Chondrocyte (in vitro differentiated cells): ENCODE results near the gene NDFIP2. TPM values are rescaled to one million over a fixed set of nuclear protein-coding genes. Genes with fewer than 3 reads are reported as not detected.
A peak's percentile ranks its signal among the peaks of the same experiment; 100 is the strongest.
"Not testable (repeated sequence)": the region's sequence is repeated elsewhere in the genome, so short reads cannot be mapped to it uniquely, and the experiment has no call there.

Source experiments
- DNase-seq: peaks from one replicate; pipeline ENCODE4 v3.0.0; 2021; ENCODE audit warnings: mixed read lengths, low spot score
- H3K27ac Mint-ChIP-seq: one replicate; pipeline ENCODE4 v1.8.0; 2021; ENCODE audit warnings: mild to moderate bottlenecking, moderate library complexity, mixed read lengths; ENCODE audit not compliant: unreplicated experiment
- H3K27me3 Mint-ChIP-seq: 2 replicates; pipeline ENCODE4 v1.8.0; 2021; ENCODE audit warnings: low read depth, mixed read lengths
- H3K36me3 Mint-ChIP-seq: 2 replicates; pipeline ENCODE4 v1.8.0; 2021; ENCODE audit warnings: low read depth, mixed read lengths
- H3K4me1 Mint-ChIP-seq: 2 replicates; pipeline ENCODE4 v1.8.0; 2021; ENCODE audit warnings: low read depth, mild to moderate bottlenecking, mixed read lengths
- H3K4me3 Mint-ChIP-seq: one replicate; pipeline ENCODE4 v1.8.0; 2021; ENCODE audit warnings: mild to moderate bottlenecking, moderate library complexity, mixed read lengths; ENCODE audit not compliant: unreplicated experiment
- H3K9me3 Mint-ChIP-seq: 2 replicates; pipeline ENCODE4 v1.8.0; 2021; ENCODE audit warnings: low read depth, mixed read lengths
- total RNA-seq: library from RNA; stranded (reverse); gene quantifications from 3 replicates; pipeline ENCODE4 v1.2.1, GENCODE V29; 2021
- TF ChIP-seq, protein P1 (sequence below): fragments of 200-600 bp; sonication (generic); IDR thresholded peaks from 2 replicates; pipeline ENCODE4 v1.5.0; 2021; ENCODE audit warnings: antibody characterized with exemption, mild to moderate bottlenecking, moderate library complexity

NDFIP2 gene
- total RNA-seq, 1 donor from 2014 or later, result 33.9 TPM

DNA sequence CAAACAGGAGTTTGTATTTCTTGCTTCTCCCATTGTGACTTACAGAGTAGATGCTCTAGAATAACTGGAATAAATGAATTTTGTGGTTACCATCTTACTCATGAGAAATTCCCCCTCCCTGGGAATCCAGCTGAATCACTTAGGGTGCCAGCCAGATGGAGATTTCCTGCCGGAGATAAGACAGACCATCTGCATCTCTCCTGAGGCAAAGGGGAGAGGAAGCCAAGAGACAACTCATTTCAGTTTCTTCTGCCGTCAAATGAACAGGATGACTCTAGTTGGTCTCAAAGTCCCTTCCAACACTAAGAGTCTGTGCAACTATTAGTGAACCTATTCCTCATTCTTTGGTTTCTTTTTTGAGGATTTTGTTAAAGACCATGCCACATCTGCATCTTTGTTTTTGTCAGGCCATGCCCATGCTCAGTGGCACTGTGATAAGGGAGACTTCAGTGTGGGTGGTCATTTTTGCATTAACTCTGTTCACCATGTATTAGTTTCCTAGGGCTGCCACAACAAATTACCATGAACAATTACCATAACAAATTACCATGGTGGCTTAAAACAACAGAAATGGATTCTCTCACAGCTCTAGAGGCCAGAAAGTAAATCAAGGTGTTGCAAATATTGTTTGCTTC lies 112.8 kb downstream of the NDFIP2 start:
- H3K4me3 Mint-ChIP-seq, result no peak overlapping the region
- no peaks in the 10 kb centered on the region for H3K36me3 Mint-ChIP-seq
- peaks cover under 1% of the 10 kb centered on the region for H3K9me3 Mint-ChIP-seq
- no peak for DNase-seq
- H3K27me3 Mint-ChIP-seq, result no peaks in the 10 kb centered on the region
- no peak overlapping the region for H3K27ac Mint-ChIP-seq
- TF ChIP-seq, protein P1, sequence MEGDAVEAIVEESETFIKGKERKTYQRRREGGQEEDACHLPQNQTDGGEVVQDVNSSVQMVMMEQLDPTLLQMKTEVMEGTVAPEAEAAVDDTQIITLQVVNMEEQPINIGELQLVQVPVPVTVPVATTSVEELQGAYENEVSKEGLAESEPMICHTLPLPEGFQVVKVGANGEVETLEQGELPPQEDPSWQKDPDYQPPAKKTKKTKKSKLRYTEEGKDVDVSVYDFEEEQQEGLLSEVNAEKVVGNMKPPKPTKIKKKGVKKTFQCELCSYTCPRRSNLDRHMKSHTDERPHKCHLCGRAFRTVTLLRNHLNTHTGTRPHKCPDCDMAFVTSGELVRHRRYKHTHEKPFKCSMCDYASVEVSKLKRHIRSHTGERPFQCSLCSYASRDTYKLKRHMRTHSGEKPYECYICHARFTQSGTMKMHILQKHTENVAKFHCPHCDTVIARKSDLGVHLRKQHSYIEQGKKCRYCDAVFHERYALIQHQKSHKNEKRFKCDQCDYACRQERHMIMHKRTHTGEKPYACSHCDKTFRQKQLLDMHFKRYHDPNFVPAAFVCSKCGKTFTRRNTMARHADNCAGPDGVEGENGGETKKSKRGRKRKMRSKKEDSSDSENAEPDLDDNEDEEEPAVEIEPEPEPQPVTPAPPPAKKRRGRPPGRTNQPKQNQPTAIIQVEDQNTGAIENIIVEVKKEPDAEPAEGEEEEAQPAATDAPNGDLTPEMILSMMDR, result no peak
- no peaks in the 10 kb centered on the region for H3K4me1 Mint-ChIP-seq

DNA sequence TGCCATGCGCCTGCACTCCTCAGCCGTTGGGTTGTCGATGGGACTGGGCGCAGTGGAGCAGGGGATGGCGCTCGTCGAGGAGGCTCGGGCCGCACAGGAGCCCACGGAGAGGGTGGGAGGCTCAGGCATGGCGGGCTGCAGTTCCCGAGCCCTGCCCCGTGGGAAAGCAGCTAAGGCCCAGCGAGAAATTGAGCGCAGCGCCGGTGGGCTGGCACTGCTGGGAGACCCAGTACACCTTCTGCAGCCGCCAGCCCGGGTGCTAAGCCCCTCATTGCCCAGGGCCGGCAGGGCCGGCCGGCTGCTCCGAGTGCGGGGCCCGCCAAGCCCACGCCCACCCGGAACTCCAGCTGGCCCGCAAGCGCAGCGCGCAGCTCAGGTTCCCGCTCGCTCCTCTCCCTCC lies 119.2 kb downstream of the NDFIP2 start:
- not testable (repeated sequence) for H3K4me3 Mint-ChIP-seq, H3K9me3 Mint-ChIP-seq, H3K27ac Mint-ChIP-seq, H3K4me1 Mint-ChIP-seq, H3K36me3 Mint-ChIP-seq, H3K27me3 Mint-ChIP-seq
- DNase-seq, result peak; percentile 72

DNA sequence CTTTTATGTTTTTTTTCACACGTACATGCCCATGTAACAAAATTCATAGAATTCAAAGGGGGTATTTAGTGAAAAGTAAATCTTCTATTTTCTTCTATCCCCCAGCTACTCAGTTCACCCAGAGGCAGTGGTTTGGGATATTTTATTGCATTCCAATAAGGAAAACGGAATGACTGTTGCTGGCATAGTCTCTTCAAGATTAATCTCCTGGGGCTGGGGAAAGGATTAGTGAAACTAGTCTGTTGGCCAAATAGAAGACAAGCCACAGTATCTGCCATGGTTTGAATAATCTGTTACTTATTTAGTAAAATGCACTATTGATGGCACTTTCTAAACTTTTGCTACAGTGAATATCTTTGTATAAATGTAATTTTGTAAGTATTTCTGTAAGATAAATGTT lies 122.0 kb downstream of the NDFIP2 start:
- Mint-ChIP-seq H3K4me1 (no peaks in the 10 kb centered on the region), H3K27me3 (no peaks in the 10 kb centered on the region), H3K4me3 (no peak overlapping the region), H3K36me3 (no peaks in the 10 kb centered on the region), H3K27ac (no peak overlapping the region), H3K9me3 (peaks cover 10% of the 10 kb centered on the region)
- DNase-seq, result no peak
- TF ChIP-seq, protein P1, result no peak

DNA sequence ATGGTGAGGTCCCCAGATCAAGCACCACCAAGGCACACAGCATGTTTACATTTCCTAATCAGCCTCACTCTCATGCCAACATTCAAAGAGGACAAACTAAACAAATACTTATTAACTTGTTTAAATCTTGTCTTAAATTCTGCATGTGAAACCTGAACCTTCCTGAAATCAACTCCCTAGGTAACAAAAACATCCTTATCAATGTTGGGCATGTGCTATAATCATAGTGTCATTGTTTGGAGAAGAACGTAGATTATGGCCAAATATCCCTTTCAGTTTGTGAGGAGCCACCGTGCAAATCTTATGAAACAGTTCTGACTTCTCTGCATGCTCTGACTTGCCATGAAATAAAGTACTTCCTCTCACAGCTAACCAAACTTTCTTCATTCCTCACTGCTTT lies 123.8 kb downstream of the NDFIP2 start:
- H3K36me3 Mint-ChIP-seq, result no peaks in the 10 kb centered on the region
- TF ChIP-seq, protein P1, result no peak
- no peaks in the 10 kb centered on the region for H3K27me3 Mint-ChIP-seq
- H3K9me3 Mint-ChIP-seq, result peaks cover 18% of the 10 kb centered on the region
- H3K27ac Mint-ChIP-seq, result no peak overlapping the region
- DNase-seq, result no peak
- no peaks in the 10 kb centered on the region for H3K4me1 Mint-ChIP-seq
- no peak overlapping the region for H3K4me3 Mint-ChIP-seq

Other genes with a start within 250 kb of the NDFIP2 start
- 29.1 to 37.5 TPM (median 29.6 TPM) in 3 replicates for gene RBM26, start 74.9 kb upstream of the NDFIP2 start, total RNA-seq